Stimulated activated CD4-positive, alpha-beta T cell treated with anti-CD3 and anti-CD28 coated beads, TNF-alpha, amount 100 ng/mL, for 24 hours (primary cell): ENCODE results near the gene PANX3.

Source experiments
- DNase-seq, 3 experiments: peaks; one replicate each; pipeline ENCODE4 v3.0.0-alpha.2; 2020; ENCODE audit warnings: low read depth in 3 of 3

The PANX3 gene

GRCh38 chr11:124658986-124659385 is 47.8 kb downstream of the PANX3 start:
- no peak for DNase-seq

- DNase-seq, result no peak
Observed at GRCh38 chr11:124661553-124661952, 50.3 kb downstream of the PANX3 start.

GRCh38 chr11:124662106-124662505 is 50.9 kb downstream of the PANX3 start:
- no peak for DNase-seq

- DNase-seq, result no peak
Observed at GRCh38 chr11:124663861-124664260, 52.6 kb downstream of the PANX3 start.

- no peak for DNase-seq
Observed at GRCh38 chr11:124667601-124668000, 56.4 kb downstream of the PANX3 start.

GRCh38 chr11:124669193-124669592 is 58.0 kb downstream of the PANX3 start:
- peak in 1 of 3 experiments; percentile 37 for DNase-seq
